Upper lobe of left lung (tissue), 6 donors: ENCODE measurements around the gene ZC3H15. TPM values are rescaled to one million over a fixed set of nuclear protein-coding genes. Genes with fewer than 3 reads are reported as not detected.
A peak's percentile ranks its signal among the peaks of the same experiment; 100 is the strongest.

Source experiments
- ATAC-seq, 2 donors: fragments of 200-7000 bp; cut with Tn5 transposase; one replicate each; pipeline ENCODE4 v1.9.1; 2022; ENCODE audit warnings: mild to moderate bottlenecking in 2 of 2, moderate library complexity in 2 of 2; ENCODE audit not compliant: low FRiP score in 2 of 2
- DNase-seq, 2 donors: peaks; one replicate each; pipeline ENCODE4 v3.0.0-alpha.2; 2019 to 2020
- H3K27ac ChIP-seq, 4 donors: fragments of 200-600 bp; sonication (generic); one replicate each; pipeline ENCODE4 v1.5.1; 2016 to 2019
- H3K27me3 ChIP-seq, 4 donors: fragments of 200-600 bp; sonication (generic); one replicate each; pipeline ENCODE4 v1.5.1; 2017 to 2019
- H3K36me3 ChIP-seq, 4 donors: fragments of 200-600 bp; sonication (generic); one replicate each; pipeline ENCODE4 v1.5.1; 2016 to 2019
- H3K4me1 ChIP-seq, 4 donors: fragments of 200-600 bp; sonication (generic); one replicate each; pipeline ENCODE4 v1.5.1; 2018 to 2019
- H3K4me3 ChIP-seq, 4 donors: fragments of 200-600 bp; sonication (generic); one replicate each; pipeline ENCODE4 v1.5.1; 2017 to 2019; ENCODE audit warnings: mild to moderate bottlenecking in 2 of 4, moderate library complexity in 1 of 4
- H3K9me3 ChIP-seq, 4 donors: fragments of 200-600 bp; sonication (generic); one replicate each; pipeline ENCODE4 v1.5.1; 2018 to 2019
- EP300 ChIP-seq, 4 donors: sonication (generic); formaldehyde crosslinking; IDR thresholded peaks; one replicate each; pipeline ENCODE4 v1.5.1; 2017; ENCODE audit warnings: antibody characterized with exemption in 4 of 4, control low read depth in 2 of 4
- POLR2A ChIP-seq, 4 donors: fragments of 450-650 bp; IDR thresholded peaks; one replicate each; pipeline ENCODE4 v1.5.1; 2016 to 2017; ENCODE audit warnings: antibody characterized with exemption in 4 of 4, mild to moderate bottlenecking in 2 of 4
- POLR2AphosphoS5 ChIP-seq, 2 donors: sonication (generic); formaldehyde crosslinking; IDR thresholded peaks; one replicate each; pipeline ENCODE4 v1.5.1; 2017; ENCODE audit warnings: antibody characterized with exemption in 2 of 2
- WGBS, 2 donors: methylation state at CpG; one replicate each; pipeline ENCODE4 v1.1.5; 2017 to 2018; 5-methylcytosine and 5-hydroxymethylcytosine counted together
- total RNA-seq, 6 donors: library from RNA; depleted of rRNA in 4 of 6; stranded (reverse); fragments of >200 nt in 4 of 6; gene quantifications; one replicate each; pipeline versions ENCODE4 v1.1.0 to v1.2.1, GENCODE V29; 2016 to 2021
- TF ChIP-seq, protein P1 (sequence below), 6 experiments: fragments of 450-650 bp in 4 of 6; fragments of 200-600 bp in 2 of 6; sonication (generic) in 2 of 6; IDR thresholded peaks; one replicate each; pipeline ENCODE4 v1.5.1; 2016 to 2019; ENCODE audit warnings: antibody characterized with exemption in 6 of 6
- donor health status: DM: no; HTN: no; CAD: no; lungs with moderate emphysema.
- donor health status: DM: no; HTN: yes; CAD: no; lungs with severe emphysema.

The ZC3H15 gene
- total RNA-seq, 6 donors from 2014 or later = 30.2 to 79.6 (median 45.1) TPM

DNA sequence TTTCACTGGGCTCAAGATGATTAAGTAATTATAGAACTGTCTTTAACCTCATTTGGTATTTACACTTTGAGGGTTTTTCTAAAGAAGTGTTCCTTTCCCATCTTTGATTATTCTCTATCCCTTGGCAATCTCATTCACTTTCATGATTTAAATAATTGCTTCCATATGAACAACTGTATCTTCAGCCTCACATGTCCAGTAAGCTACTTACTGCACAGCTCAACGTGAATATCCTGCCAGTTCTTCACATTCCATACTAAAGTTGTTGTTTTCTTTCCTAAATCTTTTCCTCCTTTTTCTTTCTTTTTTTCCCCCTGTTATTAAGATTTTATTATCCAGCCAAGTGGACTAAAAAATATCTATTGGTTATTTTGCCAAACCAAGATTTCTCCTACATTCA, 37.7 kb downstream of the ZC3H15 start:
- DNase-seq = no peak
- TF ChIP-seq POLR2A (IDR thresholded peaks at IDR 0.05) (no peak), EP300 (IDR thresholded peaks at IDR 0.05) (no peak), POLR2AphosphoS5 (IDR thresholded peaks at IDR 0.05) (no peak)
- TF ChIP-seq, protein P1, sequence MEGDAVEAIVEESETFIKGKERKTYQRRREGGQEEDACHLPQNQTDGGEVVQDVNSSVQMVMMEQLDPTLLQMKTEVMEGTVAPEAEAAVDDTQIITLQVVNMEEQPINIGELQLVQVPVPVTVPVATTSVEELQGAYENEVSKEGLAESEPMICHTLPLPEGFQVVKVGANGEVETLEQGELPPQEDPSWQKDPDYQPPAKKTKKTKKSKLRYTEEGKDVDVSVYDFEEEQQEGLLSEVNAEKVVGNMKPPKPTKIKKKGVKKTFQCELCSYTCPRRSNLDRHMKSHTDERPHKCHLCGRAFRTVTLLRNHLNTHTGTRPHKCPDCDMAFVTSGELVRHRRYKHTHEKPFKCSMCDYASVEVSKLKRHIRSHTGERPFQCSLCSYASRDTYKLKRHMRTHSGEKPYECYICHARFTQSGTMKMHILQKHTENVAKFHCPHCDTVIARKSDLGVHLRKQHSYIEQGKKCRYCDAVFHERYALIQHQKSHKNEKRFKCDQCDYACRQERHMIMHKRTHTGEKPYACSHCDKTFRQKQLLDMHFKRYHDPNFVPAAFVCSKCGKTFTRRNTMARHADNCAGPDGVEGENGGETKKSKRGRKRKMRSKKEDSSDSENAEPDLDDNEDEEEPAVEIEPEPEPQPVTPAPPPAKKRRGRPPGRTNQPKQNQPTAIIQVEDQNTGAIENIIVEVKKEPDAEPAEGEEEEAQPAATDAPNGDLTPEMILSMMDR (IDR thresholded peaks at IDR 0.05) = no peak
- no peak overlapping the region for H3K4me3 ChIP-seq
- H3K9me3 ChIP-seq = no peaks in the 10 kb centered on the region
- ATAC-seq = no peak
- H3K4me1 ChIP-seq = no peaks in the 10 kb centered on the region
- peaks cover 0 to 8% (median 4%) of the 10 kb centered on the region in 4 donors for H3K36me3 ChIP-seq
- H3K27ac ChIP-seq = no peak overlapping the region
- H3K27me3 ChIP-seq = no peaks in the 10 kb centered on the region
- WGBS, 2 donors = 84 to 100% methylated on average over 1 of the region's 1 CpG

DNA sequence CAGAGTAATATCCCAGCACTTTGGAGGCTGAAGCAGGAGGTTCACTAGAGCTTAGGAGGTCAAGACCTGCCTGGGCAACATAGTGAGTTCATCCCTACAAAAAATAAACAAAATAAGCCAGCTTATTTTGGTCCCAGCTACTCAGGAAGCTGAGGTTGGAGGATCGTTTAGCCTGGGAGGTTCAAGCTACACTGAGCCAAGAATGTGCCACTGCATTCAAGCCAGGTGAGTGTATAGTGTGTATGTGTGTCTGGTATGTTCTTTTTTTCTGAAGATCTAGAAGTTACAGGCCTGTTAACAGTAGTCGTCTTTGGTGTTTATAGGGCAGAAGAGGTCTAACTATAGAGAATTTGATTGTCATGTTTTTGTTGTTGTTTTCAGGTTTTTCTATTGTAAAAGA, 40.2 kb downstream of the ZC3H15 start:
- ATAC-seq = no peak
- Histone ChIP-seq H3K4me1 (peaks cover 0 to 4% (median 0%) of the 10 kb centered on the region in 4 donors), H3K27ac (no peak overlapping the region)

DNA sequence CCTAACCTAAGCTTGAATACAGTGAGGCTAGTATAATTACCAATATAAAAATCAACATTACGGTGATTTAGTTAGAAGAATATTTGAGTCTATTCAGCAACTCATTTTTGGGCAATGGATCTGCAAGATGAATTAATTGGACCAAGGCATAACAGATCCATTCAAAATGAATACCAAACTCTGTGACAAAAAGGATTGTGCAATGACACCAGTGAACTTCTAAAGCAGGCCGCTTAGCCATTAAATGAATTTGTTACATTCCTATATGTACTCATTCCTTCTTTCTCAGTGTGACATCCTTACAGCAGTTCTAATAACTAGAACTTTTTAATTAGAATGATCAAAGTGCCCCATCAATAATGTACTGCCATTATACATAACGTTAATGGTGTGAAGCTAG, 44.3 kb downstream of the ZC3H15 start:
- no peak overlapping the region for H3K4me3 ChIP-seq
- ATAC-seq = no peak
- H3K4me1 ChIP-seq = peaks cover 0 to 9% (median 7%) of the 10 kb centered on the region in 4 donors
- H3K9me3 ChIP-seq = no peaks in the 10 kb centered on the region
- H3K27me3 ChIP-seq = no peaks in the 10 kb centered on the region
- WGBS, 2 donors = 93 to 94% methylated on average over 3 of the region's 3 CpGs
- H3K27ac ChIP-seq = no peak overlapping the region
- H3K36me3 ChIP-seq = no peaks in the 10 kb centered on the region
- TF ChIP-seq POLR2AphosphoS5 (IDR thresholded peaks at IDR 0.05) (no peak), POLR2A (IDR thresholded peaks at IDR 0.05) (no peak), EP300 (IDR thresholded peaks at IDR 0.05) (no peak)
- TF ChIP-seq, protein P1 (IDR thresholded peaks at IDR 0.05) = no peak
- DNase-seq = no peak

More for the DNA sequence above, 40.2 kb downstream of the ZC3H15 start:
- no peak overlapping the region for H3K4me3 ChIP-seq
- TF ChIP-seq POLR2AphosphoS5 (IDR thresholded peaks at IDR 0.05) = no peak
- TF ChIP-seq EP300 (IDR thresholded peaks at IDR 0.05) = no peak
- no peak for TF ChIP-seq POLR2A (IDR thresholded peaks at IDR 0.05)
- TF ChIP-seq, protein P1 (IDR thresholded peaks at IDR 0.05) = no peak
- H3K36me3 ChIP-seq = peaks cover 0 to 4% (median 0%) of the 10 kb centered on the region in 4 donors
- WGBS, 2 donors = 64 to 70% methylated on average over 2 of the region's 2 CpGs
- no peaks in the 10 kb centered on the region for H3K9me3 ChIP-seq
- no peak for DNase-seq
- H3K27me3 ChIP-seq = no peaks in the 10 kb centered on the region

DNA sequence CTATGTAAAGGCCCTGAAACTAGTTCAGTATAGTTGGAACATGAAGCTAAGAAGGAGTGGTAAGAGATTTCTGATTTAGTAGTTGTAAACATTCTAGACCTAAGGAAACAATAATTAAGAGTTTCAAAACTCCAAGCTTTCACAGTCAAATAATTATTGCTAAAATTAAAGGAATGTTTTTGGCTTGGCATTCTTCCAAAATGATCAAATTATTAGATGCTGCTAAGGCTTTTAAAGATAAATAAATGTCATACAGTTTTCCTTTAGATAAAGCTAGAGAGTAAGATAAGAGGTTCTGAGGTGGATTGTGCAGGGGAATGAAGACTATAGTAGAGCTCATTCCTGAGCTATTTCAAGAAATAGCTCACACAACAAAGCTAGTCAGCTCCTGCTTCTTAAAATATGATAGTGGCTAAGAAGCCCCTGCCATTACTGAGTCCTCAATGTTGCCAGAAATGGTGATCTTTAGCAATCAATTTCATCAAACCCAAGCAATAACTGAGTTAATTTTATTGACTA, 45.3 kb downstream of the ZC3H15 start:
- DNase-seq = no peak
- no peak overlapping the region for H3K4me3 ChIP-seq
- no peaks in the 10 kb centered on the region for H3K9me3 ChIP-seq
- H3K27ac ChIP-seq = no peak overlapping the region
- no peaks in the 10 kb centered on the region for H3K36me3 ChIP-seq
- H3K27me3 ChIP-seq = no peaks in the 10 kb centered on the region
- no peak for ATAC-seq
- TF ChIP-seq POLR2AphosphoS5 (IDR thresholded peaks at IDR 0.05) (no peak), EP300 (IDR thresholded peaks at IDR 0.05) (no peak), POLR2A (IDR thresholded peaks at IDR 0.05) (no peak)
- TF ChIP-seq, protein P1 (IDR thresholded peaks at IDR 0.05) = no peak
- H3K4me1 ChIP-seq = peaks cover 0 to 9% (median 7%) of the 10 kb centered on the region in 4 donors

DNA sequence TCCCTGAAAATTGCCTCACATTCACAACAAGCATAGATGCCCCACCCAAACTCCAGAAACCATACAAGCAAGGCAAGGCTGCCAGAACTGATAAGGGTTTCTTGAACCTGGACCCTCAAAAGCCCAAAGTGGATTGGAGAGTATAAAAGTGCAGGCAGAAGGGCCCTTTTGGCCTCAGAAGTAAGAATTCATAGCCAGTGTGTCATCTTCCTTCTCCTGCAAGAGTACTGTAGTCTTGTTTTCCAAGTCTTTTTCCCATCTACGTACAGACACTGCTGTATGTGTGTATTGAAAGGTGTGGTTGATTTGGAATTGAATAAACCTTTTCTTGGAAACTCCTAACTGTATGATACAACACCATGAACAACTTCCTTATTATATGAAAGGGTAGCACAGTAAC, 46.8 kb downstream of the ZC3H15 start:
- Histone ChIP-seq H3K36me3 (no peaks in the 10 kb centered on the region), H3K9me3 (no peaks in the 10 kb centered on the region), H3K27me3 (no peaks in the 10 kb centered on the region), H3K4me3 (no peak overlapping the region), H3K27ac (no peak overlapping the region), H3K4me1 (peaks cover 0 to 9% (median 7%) of the 10 kb centered on the region in 4 donors)
- peak in 1 of 2 donors; percentile 71 for ATAC-seq
- TF ChIP-seq EP300 (IDR thresholded peaks at IDR 0.05) = no peak
- no peak for TF ChIP-seq POLR2A (IDR thresholded peaks at IDR 0.05)
- no peak for TF ChIP-seq POLR2AphosphoS5 (IDR thresholded peaks at IDR 0.05)
- 41 to 47% methylated on average over 1 of the region's 1 CpG for WGBS, 2 donors
- DNase-seq = no peak
